NB4 (cell line): ENCODE measurements around the gene ACIN1.

ENCODE experiments used
- MAX ChIP-seq: IDR thresholded peaks from 2 replicates; pipeline ENCODE4 v1.6.1; 2011; ENCODE audit warnings: low read depth, low read length
- TF ChIP-seq, protein P1 (sequence below): IDR thresholded peaks from one replicate; pipeline ENCODE4 v1.5.1; 2012; ENCODE audit warnings: low read depth, low read length

DNA sequence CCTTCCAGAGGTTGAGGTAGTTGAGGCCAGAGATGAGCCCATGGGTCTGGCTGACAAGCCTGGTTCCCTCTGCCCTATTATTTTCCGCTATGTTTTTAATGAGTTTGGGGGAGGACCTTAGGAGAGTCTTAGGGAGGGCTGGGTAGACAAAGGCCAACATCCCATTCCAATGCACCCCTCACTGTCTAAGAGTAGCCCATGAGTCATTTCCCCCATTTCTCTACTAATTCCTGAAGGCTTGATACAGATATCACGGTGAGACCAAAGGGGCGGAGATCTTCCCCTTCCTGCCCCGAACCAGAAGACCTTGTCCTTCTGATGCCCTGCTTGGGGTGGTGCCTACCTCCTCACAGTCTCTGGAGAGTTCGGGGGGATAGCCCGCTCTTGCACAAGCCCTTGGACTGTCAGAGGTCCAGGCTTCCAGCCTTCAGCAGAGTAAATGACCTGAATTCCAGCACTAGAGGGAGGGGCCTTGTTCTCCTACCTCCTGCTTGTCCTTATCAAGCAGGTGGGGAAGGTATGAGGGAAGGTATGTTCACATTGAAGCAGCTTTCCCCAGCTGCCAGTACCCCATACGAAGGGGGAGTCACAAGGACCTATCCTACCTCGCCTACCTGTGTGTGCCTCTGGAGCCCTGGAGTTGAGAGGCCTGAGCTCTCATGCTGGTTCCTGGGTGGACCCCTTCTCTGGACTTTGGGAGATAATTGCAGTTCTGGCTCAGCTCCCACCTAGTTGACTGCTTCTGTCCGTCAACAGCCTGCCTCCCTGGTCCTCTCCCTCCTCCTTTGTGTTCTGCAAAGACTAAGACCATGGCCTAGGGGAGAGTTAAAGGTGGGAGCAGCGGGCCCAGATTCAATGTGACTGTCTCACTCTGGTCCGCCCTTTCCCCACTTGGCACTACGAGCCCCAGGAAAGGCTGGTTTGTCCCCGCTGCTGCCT is 49.2 kb downstream of the ACIN1 start:
- TF ChIP-seq, protein P1, sequence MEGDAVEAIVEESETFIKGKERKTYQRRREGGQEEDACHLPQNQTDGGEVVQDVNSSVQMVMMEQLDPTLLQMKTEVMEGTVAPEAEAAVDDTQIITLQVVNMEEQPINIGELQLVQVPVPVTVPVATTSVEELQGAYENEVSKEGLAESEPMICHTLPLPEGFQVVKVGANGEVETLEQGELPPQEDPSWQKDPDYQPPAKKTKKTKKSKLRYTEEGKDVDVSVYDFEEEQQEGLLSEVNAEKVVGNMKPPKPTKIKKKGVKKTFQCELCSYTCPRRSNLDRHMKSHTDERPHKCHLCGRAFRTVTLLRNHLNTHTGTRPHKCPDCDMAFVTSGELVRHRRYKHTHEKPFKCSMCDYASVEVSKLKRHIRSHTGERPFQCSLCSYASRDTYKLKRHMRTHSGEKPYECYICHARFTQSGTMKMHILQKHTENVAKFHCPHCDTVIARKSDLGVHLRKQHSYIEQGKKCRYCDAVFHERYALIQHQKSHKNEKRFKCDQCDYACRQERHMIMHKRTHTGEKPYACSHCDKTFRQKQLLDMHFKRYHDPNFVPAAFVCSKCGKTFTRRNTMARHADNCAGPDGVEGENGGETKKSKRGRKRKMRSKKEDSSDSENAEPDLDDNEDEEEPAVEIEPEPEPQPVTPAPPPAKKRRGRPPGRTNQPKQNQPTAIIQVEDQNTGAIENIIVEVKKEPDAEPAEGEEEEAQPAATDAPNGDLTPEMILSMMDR: no peak
- no peak for TF ChIP-seq MAX
